HEK293 (cell line): ENCODE measurements around the gene ZNF718.

Source experiments
- CTCF ChIA-PET: fragments of 350-600 bp; formaldehyde crosslinking; extraction: SDS; loops from one replicate; lab custom pipeline; 2021; ENCODE audit warnings: antibody characterized with exemption; lab: Yijun Ruan, JAX
- POLR2A ChIA-PET: fragments of 300-600 bp; formaldehyde crosslinking; extraction: SDS; loops from one replicate; lab custom pipeline; 2020; ENCODE audit warnings: antibody characterized with exemption, inconsistent platforms; lab: Yijun Ruan, JAX
- H3K27ac ChIP-seq: fragments of 200-500 bp; sonication (Bioruptor generic); 2 replicates; pipeline ENCODE4 v1.5.1; 2014; ENCODE audit warnings: low read depth, low read length, control low read depth, inconsistent platforms; ENCODE audit errors: extremely low read depth
- H3K36me3 ChIP-seq, 2 experiments: fragments of 200-500 bp in 1 of 2; sonication (Bioruptor generic) in 1 of 2; 1 replicate in 1 of 2; 2 replicates in 1 of 2; pipeline ENCODE4 v1.5.1; 2014 to 2017; ENCODE audit warnings: inconsistent platforms in 2 of 2, low read length in 2 of 2; ENCODE audit not compliant: control insufficient read depth in 2 of 2, insufficient read depth in 1 of 2
- H3K4me1 ChIP-seq: fragments of 200-500 bp; sonication (Bioruptor generic); 2 replicates; pipeline ENCODE4 v1.5.1; 2014; ENCODE audit warnings: mild to moderate bottlenecking, low read length, inconsistent platforms; ENCODE audit not compliant: control insufficient read depth, insufficient read depth
- H3K4me3 ChIP-seq: 2 replicates; pipeline ENCODE4 v1.5.1; 2011; ENCODE audit warnings: low read depth, mild to moderate bottlenecking, control low read depth, low read length, moderate library complexity
- H3K9me3 ChIP-seq: fragments of 200-500 bp; sonication (Bioruptor generic); 2 replicates; pipeline ENCODE4 v1.5.1; 2014; ENCODE audit warnings: low read depth, low read length, inconsistent platforms; ENCODE audit not compliant: control insufficient read depth, insufficient read depth
- GLIS1 ChIP-seq: fragments of 450-650 bp; formaldehyde crosslinking; IDR thresholded peaks from 2 replicates; pipeline ENCODE4 v1.5.1; 2016; ENCODE audit warnings: missing biosample characterization, missing genetic modification characterization
- KLF1 ChIP-seq: fragments of 450-650 bp; formaldehyde crosslinking; IDR thresholded peaks from 2 replicates; pipeline ENCODE4 v1.5.1; 2016; ENCODE audit warnings: missing biosample characterization, missing genetic modification characterization
- KLF8 ChIP-seq: fragments of 450-650 bp; formaldehyde crosslinking; IDR thresholded peaks from 2 replicates; pipeline ENCODE4 v1.5.1; 2016; ENCODE audit warnings: missing biosample characterization, missing genetic modification characterization
- MEIS1 ChIP-seq: sonication (generic); formaldehyde crosslinking; IDR thresholded peaks from 2 replicates; pipeline ENCODE4 v1.8.1; 2022; ENCODE audit warnings: missing genetic modification reagents, mild to moderate bottlenecking, borderline replicate concordance
- OVOL3 ChIP-seq: fragments of 450-650 bp; formaldehyde crosslinking; IDR thresholded peaks from 2 replicates; pipeline ENCODE4 v1.5.1; 2016; ENCODE audit warnings: missing biosample characterization, missing genetic modification characterization
- PRDM1 ChIP-seq: fragments of 450-650 bp; formaldehyde crosslinking; IDR thresholded peaks from 2 replicates; pipeline ENCODE4; 2016; ENCODE audit warnings: missing biosample characterization, missing genetic modification characterization
- PRDM6 ChIP-seq: fragments of 450-650 bp; formaldehyde crosslinking; IDR thresholded peaks from 2 replicates; pipeline ENCODE4 v1.5.1; 2017; ENCODE audit warnings: missing biosample characterization, missing genetic modification characterization
- SP2 ChIP-seq: fragments of 450-650 bp; formaldehyde crosslinking; IDR thresholded peaks from 2 replicates; pipeline ENCODE4 v1.5.1; 2016; ENCODE audit warnings: missing biosample characterization, missing genetic modification characterization
- YY1 ChIP-seq: fragments of 450-650 bp; formaldehyde crosslinking; IDR thresholded peaks from 2 replicates; pipeline ENCODE4 v1.5.1; 2018; ENCODE audit warnings: missing biosample characterization, missing genetic modification characterization
- ZBTB1 ChIP-seq: fragments of 450-650 bp; formaldehyde crosslinking; IDR thresholded peaks from 2 replicates; pipeline ENCODE4 v1.5.1; 2016; ENCODE audit warnings: missing biosample characterization, missing genetic modification characterization
- ZFHX2 ChIP-seq: fragments of 450-650 bp; formaldehyde crosslinking; conservative IDR thresholded peaks from 2 replicates; pipeline ENCODE4 v1.5.1; 2016; ENCODE audit warnings: missing biosample characterization, missing genetic modification characterization
- ZIC2 ChIP-seq: fragments of 450-650 bp; formaldehyde crosslinking; IDR thresholded peaks from 2 replicates; pipeline ENCODE4 v1.5.1; 2016; ENCODE audit warnings: missing biosample characterization, missing genetic modification characterization
- ZNF10 ChIP-seq: fragments of 450-650 bp; formaldehyde crosslinking; IDR thresholded peaks from 2 replicates; pipeline ENCODE4 v1.5.1; 2017; ENCODE audit warnings: missing biosample characterization, missing genetic modification characterization
- ZNF121 ChIP-seq: fragments of 450-650 bp; formaldehyde crosslinking; IDR thresholded peaks from 2 replicates; pipeline ENCODE4 v1.5.1; 2016; ENCODE audit warnings: missing biosample characterization, missing genetic modification characterization
- ZNF132 ChIP-seq: fragments of 450-650 bp; formaldehyde crosslinking; IDR thresholded peaks from 2 replicates; pipeline ENCODE4 v1.5.1; 2017; ENCODE audit warnings: missing biosample characterization, missing genetic modification characterization, borderline replicate concordance
- ZNF138 ChIP-seq: fragments of 450-650 bp; formaldehyde crosslinking; IDR thresholded peaks from 2 replicates; pipeline ENCODE4 v1.5.1; 2016; ENCODE audit warnings: missing biosample characterization, missing genetic modification characterization, borderline replicate concordance
- ZNF157 ChIP-seq: fragments of 450-650 bp; formaldehyde crosslinking; IDR thresholded peaks from 2 replicates; pipeline ENCODE4 v1.5.1; 2016; ENCODE audit warnings: missing biosample characterization, missing genetic modification characterization
- ZNF211 ChIP-seq: fragments of 450-650 bp; formaldehyde crosslinking; IDR thresholded peaks from 2 replicates; pipeline ENCODE4 v1.5.1; 2016; ENCODE audit warnings: low read depth, missing biosample characterization, missing genetic modification characterization
- ZNF223 ChIP-seq: fragments of 450-650 bp; formaldehyde crosslinking; IDR thresholded peaks from 2 replicates; pipeline ENCODE4 v1.5.1; 2016; ENCODE audit warnings: missing biosample characterization, missing genetic modification characterization
- ZNF274 ChIP-seq, 2 experiments: fragments of 200-500 bp in 1 of 2; fragments of 450-650 bp in 1 of 2; sonication (Bioruptor generic) in 1 of 2; formaldehyde crosslinking in 1 of 2; IDR thresholded peaks; 2 replicates each; pipeline versions ENCODE4 v1.5.1 to v1.6.1; 2014 to 2016; ENCODE audit warnings: borderline replicate concordance in 1 of 2, inconsistent platforms in 1 of 2, low read length in 1 of 2, missing biosample characterization in 1 of 2, missing genetic modification characterization in 1 of 2
- ZNF350 ChIP-seq: fragments of 450-650 bp; formaldehyde crosslinking; IDR thresholded peaks from 2 replicates; pipeline ENCODE4 v1.5.0; 2017; ENCODE audit warnings: missing biosample characterization, mild to moderate bottlenecking, missing genetic modification characterization
- ZNF514 ChIP-seq: fragments of 450-650 bp; formaldehyde crosslinking; IDR thresholded peaks from 2 replicates; pipeline ENCODE4 v1.5.1; 2016; ENCODE audit warnings: missing biosample characterization, missing genetic modification characterization
- ZNF530 ChIP-seq: fragments of 450-650 bp; formaldehyde crosslinking; IDR thresholded peaks from 2 replicates; pipeline ENCODE4 v1.5.1; 2016; ENCODE audit warnings: low read depth, missing biosample characterization, missing genetic modification characterization
- ZNF544 ChIP-seq: fragments of 450-650 bp; formaldehyde crosslinking; IDR thresholded peaks from 2 replicates; pipeline ENCODE4 v1.5.0; 2017; ENCODE audit warnings: missing biosample characterization, missing genetic modification characterization
- ZNF561 ChIP-seq: fragments of 450-650 bp; IDR thresholded peaks from 2 replicates; pipeline ENCODE4 v1.5.1; 2018; ENCODE audit warnings: missing biosample characterization, missing genetic modification characterization, borderline replicate concordance
- ZNF571 ChIP-seq: fragments of 450-650 bp; formaldehyde crosslinking; IDR thresholded peaks from 2 replicates; pipeline ENCODE4 v1.5.0; 2017; ENCODE audit warnings: missing biosample characterization, missing genetic modification characterization
- ZNF623 ChIP-seq: fragments of 450-650 bp; formaldehyde crosslinking; IDR thresholded peaks from 2 replicates; pipeline ENCODE4 v1.5.1; 2016; ENCODE audit warnings: missing biosample characterization, missing genetic modification characterization
- ZNF792 ChIP-seq: fragments of 450-650 bp; formaldehyde crosslinking; IDR thresholded peaks from 2 replicates; pipeline ENCODE4 v1.5.1; 2016; ENCODE audit warnings: missing biosample characterization, missing genetic modification characterization
- ZSCAN30 ChIP-seq: fragments of 450-650 bp; IDR thresholded peaks from 2 replicates; pipeline ENCODE4 v1.5.1; 2018; ENCODE audit warnings: missing biosample characterization, mild to moderate bottlenecking, missing genetic modification characterization, moderate library complexity
- TF ChIP-seq, protein P1 (sequence below): fragments of 450-650 bp; formaldehyde crosslinking; IDR thresholded peaks from 2 replicates; pipeline ENCODE4 v1.5.1; 2016; ENCODE audit warnings: missing biosample characterization, missing genetic modification characterization
- TF ChIP-seq, protein P2 (sequence below): fragments of 450-650 bp; formaldehyde crosslinking; IDR thresholded peaks from 2 replicates; pipeline ENCODE4 v1.5.1; 2017; ENCODE audit warnings: missing biosample characterization, missing genetic modification characterization
- TF ChIP-seq, protein P3 (sequence below): fragments of 450-650 bp; formaldehyde crosslinking; IDR thresholded peaks from 2 replicates; pipeline ENCODE4 v1.5.1; 2016; ENCODE audit warnings: missing biosample characterization, missing genetic modification characterization
- TF ChIP-seq, protein P4 (sequence below): fragments of 450-650 bp; formaldehyde crosslinking; IDR thresholded peaks from 2 replicates; pipeline ENCODE4 v1.5.1; 2016; ENCODE audit warnings: missing biosample characterization, missing genetic modification characterization, low read depth

The ZNF718 gene

DNA sequence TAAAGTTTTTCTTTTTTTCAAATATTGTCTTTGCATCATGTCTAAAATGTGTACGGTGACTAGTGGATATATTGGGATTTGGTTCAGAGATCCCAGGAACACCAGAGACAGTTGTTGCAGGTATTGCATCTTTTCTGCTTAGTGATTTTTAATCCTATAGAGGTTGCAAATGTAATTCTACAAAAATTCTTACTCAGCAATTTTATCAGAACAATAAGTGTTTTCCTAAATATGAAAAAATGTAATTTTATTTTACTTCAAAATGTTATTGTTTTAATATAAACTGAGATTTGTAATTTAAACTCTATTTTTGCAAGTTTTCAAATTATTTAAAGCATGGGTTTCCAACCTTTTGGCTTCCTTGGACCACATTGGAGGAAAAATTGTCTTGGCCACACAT is 8.2 kb downstream of the ZNF718 start (continued):
- TF ChIP-seq, protein P1, sequence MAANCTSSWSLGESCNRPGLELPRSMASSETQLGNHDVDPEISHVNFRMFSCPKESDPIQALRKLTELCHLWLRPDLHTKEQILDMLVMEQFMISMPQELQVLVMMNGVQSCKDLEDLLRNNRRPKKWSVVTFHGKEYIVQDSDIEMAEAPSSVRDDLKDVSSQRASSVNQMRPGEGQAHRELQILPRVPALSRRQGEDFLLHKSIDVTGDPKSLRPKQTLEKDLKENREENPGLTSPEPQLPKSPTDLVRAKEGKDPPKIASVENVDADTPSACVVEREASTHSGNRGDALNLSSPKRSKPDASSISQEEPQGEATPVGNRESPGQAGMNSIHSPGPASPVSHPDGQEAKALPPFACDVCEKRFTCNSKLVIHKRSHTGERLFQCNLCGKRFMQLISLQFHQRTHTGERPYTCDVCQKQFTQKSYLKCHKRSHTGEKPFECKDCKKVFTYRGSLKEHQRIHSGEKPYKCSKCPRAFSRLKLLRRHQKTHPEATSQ (tag by site-specific recombination), result no peak
- no peak for TF ChIP-seq ZNF138

DNA sequence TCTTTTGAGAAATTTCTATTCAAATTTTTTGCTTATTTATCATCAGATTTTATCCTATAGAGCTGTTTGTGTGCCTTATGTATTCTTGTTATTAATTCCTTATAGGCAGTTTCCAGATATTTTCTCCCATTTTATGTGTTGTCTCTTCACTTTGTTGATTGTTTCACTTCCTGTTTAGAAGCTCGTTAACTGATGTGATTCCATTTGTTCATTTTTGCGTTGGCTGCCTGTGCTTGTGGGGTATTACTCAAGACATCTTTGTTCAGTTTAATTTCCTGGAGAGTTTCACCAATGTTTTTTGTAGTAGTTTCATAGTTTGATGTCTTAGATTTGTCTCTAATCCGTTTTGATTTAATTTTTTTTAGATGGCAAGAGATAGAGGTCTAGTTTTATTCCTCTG is 14.6 kb downstream of the ZNF718 start:
- H3K9me3 ChIP-seq, result no peaks in the 10 kb centered on the region; the same call in 1 of the 2 replicates

DNA sequence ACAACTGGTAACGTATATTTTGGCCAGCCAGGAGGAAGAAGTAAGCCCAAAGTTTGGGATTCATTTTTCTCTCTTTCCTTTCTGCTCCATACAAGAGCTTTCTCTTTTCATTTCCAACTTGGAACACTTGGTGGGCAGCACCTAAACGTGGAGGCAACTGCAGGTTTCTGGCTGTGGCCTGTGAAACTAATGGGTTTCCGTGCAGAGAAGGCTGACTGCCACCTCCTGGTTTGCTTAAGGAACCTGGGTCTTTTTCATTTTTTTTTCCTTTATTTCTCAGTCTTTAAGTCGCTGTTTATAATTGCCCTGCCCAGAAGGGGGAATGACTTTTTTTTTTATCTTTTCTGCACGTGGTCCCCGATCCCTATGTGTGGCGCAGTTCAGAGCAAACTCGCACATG is 15.4 kb downstream of the ZNF718 start:
- no peaks in the 10 kb centered on the region; the same call in 1 of the 2 replicates for H3K9me3 ChIP-seq
- H3K4me3 ChIP-seq, result no peak overlapping the region
- no peak overlapping the region for H3K27ac ChIP-seq
- peaks cover 16 to 92% of the 10 kb centered on the region in 2 experiments; a peak in 2 of 3 replicates for H3K36me3 ChIP-seq
- no peaks in the 10 kb centered on the region for H3K4me1 ChIP-seq
- POLR2A ChIA-PET, result no interaction called here
- CTCF ChIA-PET, result no interaction called here
- TF ChIP-seq ZFHX2 (tag by site-specific recombination) (no peak), ZNF223 (no peak), ZNF544 (tag by site-specific recombination) (no peak), ZNF561 (tag by site-specific recombination) (no peak), ZIC2 (tag by site-specific recombination) (no peak), ZBTB1 (no peak), ZNF792 (tag by site-specific recombination) (no peak), YY1 (tag by site-specific recombination) (no peak), ZNF350 (tag by site-specific recombination) (no peak), MEIS1 (CRISPR knock-in tag) (no peak), ZNF121 (tag by site-specific recombination) (no peak)
- TF ChIP-seq, protein P2, sequence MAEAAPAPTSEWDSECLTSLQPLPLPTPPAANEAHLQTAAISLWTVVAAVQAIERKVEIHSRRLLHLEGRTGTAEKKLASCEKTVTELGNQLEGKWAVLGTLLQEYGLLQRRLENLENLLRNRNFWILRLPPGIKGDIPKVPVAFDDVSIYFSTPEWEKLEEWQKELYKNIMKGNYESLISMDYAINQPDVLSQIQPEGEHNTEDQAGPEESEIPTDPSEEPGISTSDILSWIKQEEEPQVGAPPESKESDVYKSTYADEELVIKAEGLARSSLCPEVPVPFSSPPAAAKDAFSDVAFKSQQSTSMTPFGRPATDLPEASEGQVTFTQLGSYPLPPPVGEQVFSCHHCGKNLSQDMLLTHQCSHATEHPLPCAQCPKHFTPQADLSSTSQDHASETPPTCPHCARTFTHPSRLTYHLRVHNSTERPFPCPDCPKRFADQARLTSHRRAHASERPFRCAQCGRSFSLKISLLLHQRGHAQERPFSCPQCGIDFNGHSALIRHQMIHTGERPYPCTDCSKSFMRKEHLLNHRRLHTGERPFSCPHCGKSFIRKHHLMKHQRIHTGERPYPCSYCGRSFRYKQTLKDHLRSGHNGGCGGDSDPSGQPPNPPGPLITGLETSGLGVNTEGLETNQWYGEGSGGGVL (tag by site-specific recombination), result no peak
- TF ChIP-seq, protein P3, sequence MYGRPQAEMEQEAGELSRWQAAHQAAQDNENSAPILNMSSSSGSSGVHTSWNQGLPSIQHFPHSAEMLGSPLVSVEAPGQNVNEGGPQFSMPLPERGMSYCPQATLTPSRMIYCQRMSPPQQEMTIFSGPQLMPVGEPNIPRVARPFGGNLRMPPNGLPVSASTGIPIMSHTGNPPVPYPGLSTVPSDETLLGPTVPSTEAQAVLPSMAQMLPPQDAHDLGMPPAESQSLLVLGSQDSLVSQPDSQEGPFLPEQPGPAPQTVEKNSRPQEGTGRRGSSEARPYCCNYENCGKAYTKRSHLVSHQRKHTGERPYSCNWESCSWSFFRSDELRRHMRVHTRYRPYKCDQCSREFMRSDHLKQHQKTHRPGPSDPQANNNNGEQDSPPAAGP (tag by site-specific recombination), result no peak
- TF ChIP-seq, protein P4, sequence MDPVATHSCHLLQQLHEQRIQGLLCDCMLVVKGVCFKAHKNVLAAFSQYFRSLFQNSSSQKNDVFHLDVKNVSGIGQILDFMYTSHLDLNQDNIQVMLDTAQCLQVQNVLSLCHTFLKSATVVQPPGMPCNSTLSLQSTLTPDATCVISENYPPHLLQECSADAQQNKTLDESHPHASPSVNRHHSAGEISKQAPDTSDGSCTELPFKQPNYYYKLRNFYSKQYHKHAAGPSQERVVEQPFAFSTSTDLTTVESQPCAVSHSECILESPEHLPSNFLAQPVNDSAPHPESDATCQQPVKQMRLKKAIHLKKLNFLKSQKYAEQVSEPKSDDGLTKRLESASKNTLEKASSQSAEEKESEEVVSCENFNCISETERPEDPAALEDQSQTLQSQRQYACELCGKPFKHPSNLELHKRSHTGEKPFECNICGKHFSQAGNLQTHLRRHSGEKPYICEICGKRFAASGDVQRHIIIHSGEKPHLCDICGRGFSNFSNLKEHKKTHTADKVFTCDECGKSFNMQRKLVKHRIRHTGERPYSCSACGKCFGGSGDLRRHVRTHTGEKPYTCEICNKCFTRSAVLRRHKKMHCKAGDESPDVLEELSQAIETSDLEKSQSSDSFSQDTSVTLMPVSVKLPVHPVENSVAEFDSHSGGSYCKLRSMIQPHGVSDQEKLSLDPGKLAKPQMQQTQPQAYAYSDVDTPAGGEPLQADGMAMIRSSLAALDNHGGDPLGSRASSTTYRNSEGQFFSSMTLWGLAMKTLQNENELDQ, result no peak

More for the DNA sequence above, 14.6 kb downstream of the ZNF718 start:
- Histone ChIP-seq H3K36me3 (peaks cover 24 to 95% of the 10 kb centered on the region in 2 experiments), H3K4me3 (no peak overlapping the region), H3K27ac (no peak overlapping the region), H3K4me1 (no peaks in the 10 kb centered on the region)
- no peak for TF ChIP-seq PRDM6
- no peak for TF ChIP-seq ZNF623 (tag by site-specific recombination)
- no peak for TF ChIP-seq ZNF211
- TF ChIP-seq SP2 (tag by site-specific recombination), result no peak
- no peak for TF ChIP-seq ZNF132 (tag by site-specific recombination)
- no peak for TF ChIP-seq KLF1 (tag by site-specific recombination)
- TF ChIP-seq GLIS1, result no peak
- TF ChIP-seq OVOL3 (tag by site-specific recombination), result no peak
- no peak for TF ChIP-seq ZNF571 (tag by site-specific recombination)
- TF ChIP-seq, protein P3 (tag by site-specific recombination), result no peak
- TF ChIP-seq ZNF10 (tag by site-specific recombination), result no peak
- TF ChIP-seq ZNF530 (tag by site-specific recombination), result no peak
- TF ChIP-seq ZNF274 (IDR thresholded peaks at IDR 0.05; ENCODE audit: low read length), result no peak
- TF ChIP-seq ZNF274 (tag by site-specific recombination; IDR thresholded peaks at IDR 0.05; ENCODE audit: borderline replicate concordance), result no peak
- no peak for TF ChIP-seq ZSCAN30 (tag by site-specific recombination)
- no peak for TF ChIP-seq ZNF514 (tag by site-specific recombination)
- no peak for TF ChIP-seq PRDM1
- TF ChIP-seq ZNF157 (tag by site-specific recombination), result no peak
- TF ChIP-seq KLF8, result no peak
- TF ChIP-seq, all 188 proteins: peak for 0
- CTCF ChIA-PET, result no interaction called here
- POLR2A ChIA-PET, result no interaction called here
